H9 (cell line): Measurements from ENCODE around the gene CABP4. TPM values are rescaled to one million over a fixed set of nuclear protein-coding genes. Genes with fewer than 3 reads are reported as not detected.

ENCODE experiments used
- DNase-seq: peaks from one replicate; pipeline ENCODE4 v3.0.0-alpha.2; 2017
- H2AFZ ChIP-seq: one replicate; pipeline ENCODE4 v1.6.1; 2013; ENCODE audit warnings: mild to moderate bottlenecking, low read length, control low read depth, moderate library complexity
- H2AK5ac ChIP-seq: 2 replicates; pipeline ENCODE4 v1.6.1; 2013; ENCODE audit warnings: low read length, control low read depth, mixed read lengths; ENCODE audit not compliant: insufficient read length
- H2BK120ac ChIP-seq: one replicate; pipeline ENCODE4 v1.6.1; 2013; ENCODE audit warnings: low read depth, mild to moderate bottlenecking, low read length, control low read depth, inconsistent platforms; ENCODE audit not compliant: poor library complexity, severe bottlenecking
- H2BK12ac ChIP-seq: 2 replicates; pipeline ENCODE4 v1.6.1; 2013; ENCODE audit warnings: low read length, control low read depth, mixed read lengths, low read depth; ENCODE audit not compliant: insufficient read length
- H2BK15ac ChIP-seq: 2 replicates; pipeline ENCODE4 v1.6.1; 2013; ENCODE audit warnings: low read depth, low read length, control low read depth
- H2BK20ac ChIP-seq: one replicate; pipeline ENCODE4 v1.6.1; 2013; ENCODE audit warnings: low read depth, mild to moderate bottlenecking, low read length, control low read depth, inconsistent platforms; ENCODE audit not compliant: poor library complexity, severe bottlenecking
- H2BK5ac ChIP-seq: 2 replicates; pipeline ENCODE4 v1.6.1; 2013; ENCODE audit warnings: low read length, control low read depth, mixed read lengths; ENCODE audit not compliant: insufficient read length
- H3K14ac ChIP-seq: 2 replicates; pipeline ENCODE4 v1.6.1; 2013; ENCODE audit warnings: low read length, control low read depth; ENCODE audit not compliant: insufficient read depth
- H3K18ac ChIP-seq: 2 replicates; pipeline ENCODE4 v1.6.1; 2013; ENCODE audit warnings: low read depth, mild to moderate bottlenecking, mixed read lengths, low read length, control low read depth; ENCODE audit not compliant: insufficient read length
- H3K23ac ChIP-seq: 2 replicates; pipeline ENCODE4 v1.6.1; 2013; ENCODE audit warnings: low read length, control low read depth, mixed read lengths, low read depth; ENCODE audit not compliant: insufficient read length
- H3K23me2 ChIP-seq: 2 replicates; pipeline ENCODE4 v1.6.1; 2013; ENCODE audit warnings: low read depth, mild to moderate bottlenecking, mixed read lengths, low read length, control low read depth; ENCODE audit not compliant: insufficient read length, poor library complexity, severe bottlenecking
- H3K27ac ChIP-seq: 2 replicates; pipeline ENCODE4 v1.5.1; 2013; ENCODE audit warnings: low read length, control low read depth, mixed read lengths, low read depth; ENCODE audit not compliant: insufficient read length
- H3K27me3 ChIP-seq: 2 replicates; pipeline ENCODE4 v1.6.1; 2013; ENCODE audit warnings: low read length, control low read depth, inconsistent platforms; ENCODE audit not compliant: insufficient read depth
- H3K4ac ChIP-seq: 2 replicates; pipeline ENCODE4 v1.6.1; 2013; ENCODE audit warnings: low read depth, mild to moderate bottlenecking, control low read depth, inconsistent platforms, low read length, moderate library complexity
- H3K4me1 ChIP-seq: 2 replicates; pipeline ENCODE4 v1.6.1; 2013; ENCODE audit warnings: low read length, control low read depth, inconsistent platforms; ENCODE audit not compliant: insufficient read depth
- H3K4me2 ChIP-seq: 2 replicates; pipeline ENCODE4 v1.6.1; 2013; ENCODE audit warnings: low read length, control low read depth, mixed read lengths; ENCODE audit not compliant: insufficient read length, insufficient read depth
- H3K56ac ChIP-seq: 2 replicates; pipeline ENCODE4 v1.6.1; 2013; ENCODE audit warnings: low read depth, mild to moderate bottlenecking, mixed read lengths, low read length, control low read depth; ENCODE audit not compliant: insufficient read length
- H3K79me1 ChIP-seq: 2 replicates; pipeline ENCODE4 v1.6.1; 2013; ENCODE audit warnings: low read depth, mild to moderate bottlenecking, moderate library complexity, low read length, control low read depth, inconsistent platforms; ENCODE audit not compliant: insufficient read depth, poor library complexity, severe bottlenecking
- H3K79me2 ChIP-seq: 2 replicates; pipeline ENCODE4 v1.6.1; 2013; ENCODE audit warnings: low read length, control low read depth, inconsistent platforms; ENCODE audit not compliant: insufficient read depth
- H3K9ac ChIP-seq: 2 replicates; pipeline ENCODE4 v1.6.1; 2013; ENCODE audit warnings: low read length, control low read depth, mixed read lengths; ENCODE audit not compliant: insufficient read length; ENCODE audit errors: extremely low read depth
- H3K9me3 ChIP-seq: one replicate; pipeline ENCODE4 v1.6.1; 2013; ENCODE audit warnings: low read depth, low read length, inconsistent platforms; ENCODE audit not compliant: control insufficient read depth
- H3T11ph ChIP-seq: one replicate; pipeline ENCODE4 v1.6.1; 2013; ENCODE audit warnings: mild to moderate bottlenecking, low read length, control low read depth, inconsistent platforms
- H4K20me1 ChIP-seq: one replicate; pipeline ENCODE4 v1.6.1; 2013; ENCODE audit not compliant: control insufficient read depth, insufficient read length, insufficient read depth
- H4K5ac ChIP-seq: 2 replicates; pipeline ENCODE4 v1.6.1; 2013; ENCODE audit warnings: low read depth, mild to moderate bottlenecking, mixed read lengths, low read length, control low read depth; ENCODE audit not compliant: insufficient read length
- H4K8ac ChIP-seq: replicated peaks from 2 replicates; pipeline ENCODE4 v1.6.1; 2013; ENCODE audit warnings: low read length, control low read depth, mixed read lengths, low read depth; ENCODE audit not compliant: insufficient read length
- H4K91ac ChIP-seq: 2 replicates; pipeline ENCODE4 v1.6.1; 2013; ENCODE audit warnings: low read depth, mild to moderate bottlenecking, moderate library complexity, mixed read lengths, low read length, control low read depth; ENCODE audit not compliant: insufficient read length
- H3K27ac Mint-ChIP-seq, 3 experiments: 2 replicates in 2 of 3; 3 replicates in 1 of 3; pipeline ENCODE4 v1.8.0; 2020 to 2021; ENCODE audit warnings: mixed read lengths in 3 of 3, mild to moderate bottlenecking in 1 of 3, moderate library complexity in 1 of 3
- H3K27me3 Mint-ChIP-seq: 2 replicates; pipeline ENCODE4 v1.8.0; 2021; ENCODE audit warnings: low read depth, mild to moderate bottlenecking, moderate library complexity, mixed read lengths
- H3K36me3 Mint-ChIP-seq, 3 experiments: 2 replicates in 2 of 3; 3 replicates in 1 of 3; pipeline ENCODE4 v1.8.0; 2020 to 2021; ENCODE audit warnings: low read depth in 3 of 3, mixed read lengths in 3 of 3; ENCODE audit not compliant: insufficient read depth in 1 of 3
- H3K4me1 Mint-ChIP-seq, 2 experiments: 2 replicates each; pipeline ENCODE4 v1.8.0; 2020; ENCODE audit warnings: mixed read lengths in 2 of 2
- H3K4me3 Mint-ChIP-seq, 2 experiments: 2 replicates in 1 of 2; 3 replicates in 1 of 2; pipeline ENCODE4 v1.8.0; 2020 to 2021; ENCODE audit warnings: mild to moderate bottlenecking in 2 of 2, mixed read lengths in 2 of 2, moderate library complexity in 1 of 2
- H3K9me3 Mint-ChIP-seq, 2 experiments: 2 replicates in 1 of 2; 3 replicates in 1 of 2; pipeline ENCODE4 v1.8.0; 2020; ENCODE audit warnings: mild to moderate bottlenecking in 2 of 2, mixed read lengths in 2 of 2, moderate library complexity in 1 of 2
- WGBS: extraction: QIAGEN DNeasy Blood & Tissue Kit; methylation state at CpG from one replicate; pipeline ENCODE4 v1.1.7; 2013; ENCODE audit warnings: missing lambda C conversion rate, low lambda C conversion rate, mixed read lengths; ENCODE audit not compliant: insufficient read length; ENCODE audit errors: extremely low coverage; 5-methylcytosine and 5-hydroxymethylcytosine counted together
- total RNA-seq: library from RNA; stranded (reverse); gene quantifications from 2 replicates; pipeline ENCODE4 v1.2.1, GENCODE V29; 2021
- TF ChIP-seq, protein P1 (sequence below): fragments of 200-600 bp; sonication (generic); conservative IDR thresholded peaks from 3 replicates; pipeline ENCODE4 v1.8.0; 2021; ENCODE audit warnings: antibody characterized with exemption, mild to moderate bottlenecking

Gene CABP4
- total RNA-seq, 1 experiment from 2014 or later: not detected

DNA sequence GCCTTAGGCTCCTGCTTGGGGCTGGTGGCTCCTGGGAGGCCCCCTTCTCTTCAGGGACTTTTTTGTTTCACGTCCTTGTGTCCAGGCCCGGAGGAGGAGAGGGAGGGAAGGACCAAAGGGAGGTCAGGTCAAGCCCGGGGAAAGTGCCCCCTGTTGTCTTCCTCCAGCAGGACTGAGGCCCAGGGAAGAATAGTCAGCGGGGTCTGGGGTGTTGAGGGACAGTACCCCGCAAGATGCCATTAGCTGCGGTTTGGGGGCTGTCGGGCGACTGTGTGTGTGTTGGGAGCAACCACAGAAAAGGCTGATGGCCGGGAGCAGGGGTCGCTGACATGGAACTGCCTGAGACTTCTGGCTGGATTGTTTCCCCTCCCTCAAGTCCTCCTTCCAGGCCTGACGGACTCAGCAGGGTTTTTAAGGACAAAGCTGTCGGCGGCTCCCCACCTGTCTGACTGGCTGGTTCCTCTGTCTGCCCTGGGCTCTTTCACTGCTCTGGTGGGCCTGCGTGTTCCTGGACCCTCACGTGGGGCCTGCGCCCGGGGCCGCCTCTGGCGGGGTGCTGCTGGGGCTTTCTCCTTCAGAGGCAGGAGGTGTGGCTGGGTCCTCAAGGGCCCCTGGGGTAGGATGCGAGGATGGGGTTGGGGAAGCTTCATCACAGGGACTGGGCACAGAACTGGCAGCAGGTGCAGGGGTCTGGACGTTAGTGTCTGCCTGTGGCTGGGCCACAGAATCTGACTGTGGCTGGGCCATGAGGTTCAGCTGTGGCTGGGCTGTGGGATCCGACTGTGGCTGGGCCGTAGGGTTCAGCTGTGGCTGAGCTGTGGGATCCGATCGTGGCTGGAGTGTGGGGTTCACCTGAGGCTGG, 4.1 kb upstream of the CABP4 start:
- TF ChIP-seq, protein P1, sequence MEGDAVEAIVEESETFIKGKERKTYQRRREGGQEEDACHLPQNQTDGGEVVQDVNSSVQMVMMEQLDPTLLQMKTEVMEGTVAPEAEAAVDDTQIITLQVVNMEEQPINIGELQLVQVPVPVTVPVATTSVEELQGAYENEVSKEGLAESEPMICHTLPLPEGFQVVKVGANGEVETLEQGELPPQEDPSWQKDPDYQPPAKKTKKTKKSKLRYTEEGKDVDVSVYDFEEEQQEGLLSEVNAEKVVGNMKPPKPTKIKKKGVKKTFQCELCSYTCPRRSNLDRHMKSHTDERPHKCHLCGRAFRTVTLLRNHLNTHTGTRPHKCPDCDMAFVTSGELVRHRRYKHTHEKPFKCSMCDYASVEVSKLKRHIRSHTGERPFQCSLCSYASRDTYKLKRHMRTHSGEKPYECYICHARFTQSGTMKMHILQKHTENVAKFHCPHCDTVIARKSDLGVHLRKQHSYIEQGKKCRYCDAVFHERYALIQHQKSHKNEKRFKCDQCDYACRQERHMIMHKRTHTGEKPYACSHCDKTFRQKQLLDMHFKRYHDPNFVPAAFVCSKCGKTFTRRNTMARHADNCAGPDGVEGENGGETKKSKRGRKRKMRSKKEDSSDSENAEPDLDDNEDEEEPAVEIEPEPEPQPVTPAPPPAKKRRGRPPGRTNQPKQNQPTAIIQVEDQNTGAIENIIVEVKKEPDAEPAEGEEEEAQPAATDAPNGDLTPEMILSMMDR: no peak
- no peak overlapping the region for H4K8ac ChIP-seq
- H3K4ac ChIP-seq: no peak overlapping the region
- peaks cover 3% of the 10 kb centered on the region for H3K23me2 ChIP-seq
- H4K5ac ChIP-seq: no peak overlapping the region
- H3K4me1 Mint-ChIP-seq: 0 out of 4 replicates have a peak, but pooled peaks cover 2 to 4% of the 10 kb centered on the region in 2 experiments
- H3K4me1 ChIP-seq: no peaks in the 10 kb centered on the region
- no peak overlapping the region for H2AK5ac ChIP-seq
- H3K79me1 ChIP-seq: no peaks in the 10 kb centered on the region
- peak overlapping the region in 1 of 2 experiments; percentile 45; a peak in 1 of 5 replicates for H3K4me3 Mint-ChIP-seq
- DNase-seq: no peak
- H3K4me2 ChIP-seq: no peak overlapping the region
- peaks cover 13% of the 10 kb centered on the region for H3K27me3 Mint-ChIP-seq
- no peak overlapping the region for H2BK20ac ChIP-seq
- H3K79me2 ChIP-seq: no peaks in the 10 kb centered on the region
- no peak overlapping the region for H2BK120ac ChIP-seq
- H2AFZ ChIP-seq: no peak overlapping the region
- H4K91ac ChIP-seq: peak overlapping the region; percentile 63
- no peak overlapping the region for H2BK12ac ChIP-seq
- H3T11ph ChIP-seq: no peak overlapping the region
- H3K27ac ChIP-seq: no peak overlapping the region
- WGBS: no CpG with 5 or more reads among the region's 25 CpGs
- H3K9ac ChIP-seq: no peak overlapping the region
- no peak overlapping the region for H3K56ac ChIP-seq
- H3K14ac ChIP-seq: no peak overlapping the region; the same call in 1 of the 2 replicates
- no peaks in the 10 kb centered on the region for H3K9me3 ChIP-seq
- H4K20me1 ChIP-seq: no peaks in the 10 kb centered on the region
- no peak overlapping the region for H3K23ac ChIP-seq
- no peaks in the 10 kb centered on the region; a peak in 1 of 5 replicates for H3K9me3 Mint-ChIP-seq
- no peaks in the 10 kb centered on the region for H3K27me3 ChIP-seq
- H2BK15ac ChIP-seq: no peak overlapping the region; the same call in 1 of the 2 replicates
- no peak overlapping the region for H2BK5ac ChIP-seq
- no peaks in the 10 kb centered on the region; a peak in 1 of 7 replicates for H3K36me3 Mint-ChIP-seq
- H3K27ac Mint-ChIP-seq: peak overlapping the region in 1 of 3 experiments; percentile 68; a peak in 2 of 7 replicates
- no peak overlapping the region for H3K18ac ChIP-seq
